Measurements from ENCODE around the gene ARSG. TPM values are rescaled to one million over a fixed set of nuclear protein-coding genes. Genes with fewer than 3 reads are reported as not detected.

Gene ARSG
- total and polyA plus RNA-seq, 2 of the 13 experiments (the other 11 are each of a cell fraction or from before 2014, with no cell fraction given), result 3.7 to 15.2 TPM

DNA sequence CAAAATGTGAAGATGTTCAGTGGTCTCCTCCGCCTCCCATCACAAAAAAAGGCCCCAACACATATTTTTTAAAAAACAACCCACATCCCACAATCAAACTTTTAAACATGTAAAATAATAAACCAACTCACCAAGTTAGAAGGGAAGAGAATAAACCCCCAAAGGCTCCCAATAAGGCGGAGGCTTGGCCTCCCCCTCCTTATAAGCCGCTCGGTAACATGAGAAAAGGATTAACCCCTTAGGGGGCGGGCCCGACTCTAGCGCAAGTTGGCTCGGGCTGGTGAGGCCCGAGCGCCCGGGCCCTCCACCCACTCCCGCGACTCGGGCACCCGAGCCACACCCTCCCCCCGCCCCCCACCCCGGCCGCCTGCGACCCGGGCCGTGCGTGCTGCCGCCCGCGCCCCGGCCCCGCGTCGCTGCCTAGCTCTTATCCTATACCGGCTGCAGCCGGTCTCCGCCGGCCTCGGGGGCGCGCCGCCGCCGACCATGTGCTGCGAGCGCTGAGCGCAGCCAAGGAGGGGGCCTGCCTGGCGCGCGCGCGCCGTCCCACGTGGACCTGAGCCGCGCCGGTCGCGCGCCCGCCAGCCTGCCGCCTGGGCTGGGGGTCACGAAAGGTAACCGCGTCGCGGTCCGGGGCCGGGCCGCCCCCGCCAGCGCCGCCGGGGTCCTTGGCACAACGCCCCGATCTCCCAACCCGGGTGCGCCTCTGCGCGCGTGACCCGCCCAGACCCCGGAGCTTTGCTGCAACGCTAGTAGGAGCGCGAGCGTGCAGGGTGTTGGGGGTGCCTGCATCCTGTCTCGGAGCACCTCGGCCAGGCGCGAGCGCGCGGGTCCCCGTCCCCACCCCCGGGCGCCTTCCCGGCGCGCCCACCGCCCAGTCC, at the start of gene ARSG, which contains the start of gene SLC16A6 (continued):
- TF ChIP-seq SRF (IDR thresholded peaks at IDR 0.05; ENCODE audit: low read depth, low read length), result no peak
- TF ChIP-seq ZNF496 (CRISPR knock-in tag; IDR thresholded peaks at IDR 0.05; ENCODE audit: insufficient replicate concordance), result no peak
- TF ChIP-seq RAD21 (CRISPR knock-in tag; IDR thresholded peaks at IDR 0.05), result peak; percentile 7; the same call in 1 of the 2 replicates
- peak; percentile 22; the same call in 1 of the 2 replicates for TF ChIP-seq STAG1 (CRISPR knock-in tag; IDR thresholded peaks at IDR 0.05)
- no peak for TF ChIP-seq ZNF124 (CRISPR knock-in tag; IDR thresholded peaks at IDR 0.05)
- TF ChIP-seq PCBP2 (optimal IDR thresholded peaks at IDR 0.05; ENCODE audit: low read depth, low read length, poor library complexity, severe bottlenecking), result no peak
- no peak for TF ChIP-seq FOXC1 (CRISPR knock-in tag; IDR thresholded peaks at IDR 0.05; ENCODE audit: borderline replicate concordance)
- no peak for TF ChIP-seq FLYWCH1 (CRISPR knock-in tag; IDR thresholded peaks at IDR 0.05)
- no peak for TF ChIP-seq HMG20A (CRISPR knock-in tag; IDR thresholded peaks at IDR 0.05; ENCODE audit: borderline replicate concordance)
- TF ChIP-seq ZNF780A (CRISPR knock-in tag; IDR thresholded peaks at IDR 0.05), result no peak
- 0 out of 2 replicates have a peak, but pooled peaks have one; percentile 35 for TF ChIP-seq TOPORS (CRISPR knock-in tag; IDR thresholded peaks at IDR 0.05)
- TF ChIP-seq ZNF768 (CRISPR knock-in tag; IDR thresholded peaks at IDR 0.05), result no peak
- TF ChIP-seq POLR2A (IDR thresholded peaks at IDR 0.05; ENCODE audit: insufficient read depth in 1 of 2, low read depth in 2 of 2, low read length in 2 of 2), result peak; percentile 46 to 59
- 0 out of 2 replicates have a peak, but pooled peaks have one; percentile 26 for TF ChIP-seq TSC22D2 (CRISPR knock-in tag; IDR thresholded peaks at IDR 0.05; ENCODE audit: borderline replicate concordance)
- TF ChIP-seq, protein P1, sequence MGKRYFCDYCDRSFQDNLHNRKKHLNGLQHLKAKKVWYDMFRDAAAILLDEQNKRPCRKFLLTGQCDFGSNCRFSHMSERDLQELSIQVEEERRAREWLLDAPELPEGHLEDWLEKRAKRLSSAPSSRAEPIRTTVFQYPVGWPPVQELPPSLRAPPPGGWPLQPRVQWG (CRISPR knock-in tag; IDR thresholded peaks at IDR 0.05; ENCODE audit: borderline replicate concordance, low read depth), result no peak
- no peak for TF ChIP-seq ZNF10 (CRISPR knock-in tag; IDR thresholded peaks at IDR 0.05; ENCODE audit: borderline replicate concordance, low read depth)
- TF ChIP-seq, protein P2, sequence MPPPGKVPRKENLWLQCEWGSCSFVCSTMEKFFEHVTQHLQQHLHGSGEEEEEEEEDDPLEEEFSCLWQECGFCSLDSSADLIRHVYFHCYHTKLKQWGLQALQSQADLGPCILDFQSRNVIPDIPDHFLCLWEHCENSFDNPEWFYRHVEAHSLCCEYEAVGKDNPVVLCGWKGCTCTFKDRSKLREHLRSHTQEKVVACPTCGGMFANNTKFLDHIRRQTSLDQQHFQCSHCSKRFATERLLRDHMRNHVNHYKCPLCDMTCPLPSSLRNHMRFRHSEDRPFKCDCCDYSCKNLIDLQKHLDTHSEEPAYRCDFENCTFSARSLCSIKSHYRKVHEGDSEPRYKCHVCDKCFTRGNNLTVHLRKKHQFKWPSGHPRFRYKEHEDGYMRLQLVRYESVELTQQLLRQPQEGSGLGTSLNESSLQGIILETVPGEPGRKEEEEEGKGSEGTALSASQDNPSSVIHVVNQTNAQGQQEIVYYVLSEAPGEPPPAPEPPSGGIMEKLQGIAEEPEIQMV (CRISPR knock-in tag; IDR thresholded peaks at IDR 0.05; ENCODE audit: low read depth), result no peak
- TF ChIP-seq, protein P3, sequence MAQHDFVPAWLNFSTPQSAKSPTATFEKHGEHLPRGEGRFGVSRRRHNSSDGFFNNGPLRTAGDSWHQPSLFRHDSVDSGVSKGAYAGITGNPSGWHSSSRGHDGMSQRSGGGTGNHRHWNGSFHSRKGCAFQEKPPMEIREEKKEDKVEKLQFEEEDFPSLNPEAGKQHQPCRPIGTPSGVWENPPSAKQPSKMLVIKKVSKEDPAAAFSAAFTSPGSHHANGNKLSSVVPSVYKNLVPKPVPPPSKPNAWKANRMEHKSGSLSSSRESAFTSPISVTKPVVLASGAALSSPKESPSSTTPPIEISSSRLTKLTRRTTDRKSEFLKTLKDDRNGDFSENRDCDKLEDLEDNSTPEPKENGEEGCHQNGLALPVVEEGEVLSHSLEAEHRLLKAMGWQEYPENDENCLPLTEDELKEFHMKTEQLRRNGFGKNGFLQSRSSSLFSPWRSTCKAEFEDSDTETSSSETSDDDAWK (CRISPR knock-in tag; IDR thresholded peaks at IDR 0.05), result no peak
- TF ChIP-seq ZEB1 (IDR thresholded peaks at IDR 0.05; ENCODE audit: insufficient replicate concordance, low read depth), result no peak
- TF ChIP-seq, protein P4, sequence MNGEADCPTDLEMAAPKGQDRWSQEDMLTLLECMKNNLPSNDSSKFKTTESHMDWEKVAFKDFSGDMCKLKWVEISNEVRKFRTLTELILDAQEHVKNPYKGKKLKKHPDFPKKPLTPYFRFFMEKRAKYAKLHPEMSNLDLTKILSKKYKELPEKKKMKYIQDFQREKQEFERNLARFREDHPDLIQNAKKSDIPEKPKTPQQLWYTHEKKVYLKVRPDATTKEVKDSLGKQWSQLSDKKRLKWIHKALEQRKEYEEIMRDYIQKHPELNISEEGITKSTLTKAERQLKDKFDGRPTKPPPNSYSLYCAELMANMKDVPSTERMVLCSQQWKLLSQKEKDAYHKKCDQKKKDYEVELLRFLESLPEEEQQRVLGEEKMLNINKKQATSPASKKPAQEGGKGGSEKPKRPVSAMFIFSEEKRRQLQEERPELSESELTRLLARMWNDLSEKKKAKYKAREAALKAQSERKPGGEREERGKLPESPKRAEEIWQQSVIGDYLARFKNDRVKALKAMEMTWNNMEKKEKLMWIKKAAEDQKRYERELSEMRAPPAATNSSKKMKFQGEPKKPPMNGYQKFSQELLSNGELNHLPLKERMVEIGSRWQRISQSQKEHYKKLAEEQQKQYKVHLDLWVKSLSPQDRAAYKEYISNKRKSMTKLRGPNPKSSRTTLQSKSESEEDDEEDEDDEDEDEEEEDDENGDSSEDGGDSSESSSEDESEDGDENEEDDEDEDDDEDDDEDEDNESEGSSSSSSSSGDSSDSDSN (CRISPR knock-in tag; IDR thresholded peaks at IDR 0.05), result no peak
- TF ChIP-seq, protein P5, sequence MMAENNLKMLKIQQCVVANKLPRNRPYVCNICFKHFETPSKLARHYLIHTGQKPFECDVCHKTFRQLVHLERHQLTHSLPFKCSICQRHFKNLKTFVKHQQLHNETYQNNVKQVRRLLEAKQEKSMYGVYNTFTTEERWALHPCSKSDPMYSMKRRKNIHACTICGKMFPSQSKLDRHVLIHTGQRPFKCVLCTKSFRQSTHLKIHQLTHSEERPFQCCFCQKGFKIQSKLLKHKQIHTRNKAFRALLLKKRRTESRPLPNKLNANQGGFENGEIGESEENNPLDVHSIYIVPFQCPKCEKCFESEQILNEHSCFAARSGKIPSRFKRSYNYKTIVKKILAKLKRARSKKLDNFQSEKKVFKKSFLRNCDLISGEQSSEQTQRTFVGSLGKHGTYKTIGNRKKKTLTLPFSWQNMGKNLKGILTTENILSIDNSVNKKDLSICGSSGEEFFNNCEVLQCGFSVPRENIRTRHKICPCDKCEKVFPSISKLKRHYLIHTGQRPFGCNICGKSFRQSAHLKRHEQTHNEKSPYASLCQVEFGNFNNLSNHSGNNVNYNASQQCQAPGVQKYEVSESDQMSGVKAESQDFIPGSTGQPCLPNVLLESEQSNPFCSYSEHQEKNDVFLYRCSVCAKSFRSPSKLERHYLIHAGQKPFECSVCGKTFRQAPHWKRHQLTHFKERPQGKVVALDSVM (CRISPR knock-in tag; IDR thresholded peaks at IDR 0.05), result no peak
- peak; percentile 44; the same call in 1 of the 2 replicates for TF ChIP-seq ZNF776 (CRISPR knock-in tag; IDR thresholded peaks at IDR 0.05)
